ENCODE measurements around the gene GPX2.

Gene GPX2

DNA sequence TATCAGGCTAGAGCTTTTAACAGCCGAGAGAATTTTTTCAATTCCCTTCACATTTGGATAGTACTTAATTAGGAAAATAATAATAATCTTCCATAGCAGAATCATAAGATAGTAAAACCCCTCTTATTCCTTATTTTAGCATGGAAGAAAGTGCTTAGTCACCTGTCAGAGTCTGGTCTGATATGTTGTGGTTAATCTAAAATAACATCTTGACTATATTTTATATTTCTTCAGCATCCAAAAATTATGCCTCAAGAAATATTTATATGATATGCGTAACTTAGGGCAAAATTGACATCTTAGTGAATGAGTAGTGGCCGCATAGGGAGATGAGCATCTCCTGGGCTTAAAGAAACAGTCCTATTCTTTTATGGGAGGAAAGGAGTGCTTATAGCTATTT is 15.5 kb downstream of the GPX2 start:
- TF ChIP-seq, protein P1, sequence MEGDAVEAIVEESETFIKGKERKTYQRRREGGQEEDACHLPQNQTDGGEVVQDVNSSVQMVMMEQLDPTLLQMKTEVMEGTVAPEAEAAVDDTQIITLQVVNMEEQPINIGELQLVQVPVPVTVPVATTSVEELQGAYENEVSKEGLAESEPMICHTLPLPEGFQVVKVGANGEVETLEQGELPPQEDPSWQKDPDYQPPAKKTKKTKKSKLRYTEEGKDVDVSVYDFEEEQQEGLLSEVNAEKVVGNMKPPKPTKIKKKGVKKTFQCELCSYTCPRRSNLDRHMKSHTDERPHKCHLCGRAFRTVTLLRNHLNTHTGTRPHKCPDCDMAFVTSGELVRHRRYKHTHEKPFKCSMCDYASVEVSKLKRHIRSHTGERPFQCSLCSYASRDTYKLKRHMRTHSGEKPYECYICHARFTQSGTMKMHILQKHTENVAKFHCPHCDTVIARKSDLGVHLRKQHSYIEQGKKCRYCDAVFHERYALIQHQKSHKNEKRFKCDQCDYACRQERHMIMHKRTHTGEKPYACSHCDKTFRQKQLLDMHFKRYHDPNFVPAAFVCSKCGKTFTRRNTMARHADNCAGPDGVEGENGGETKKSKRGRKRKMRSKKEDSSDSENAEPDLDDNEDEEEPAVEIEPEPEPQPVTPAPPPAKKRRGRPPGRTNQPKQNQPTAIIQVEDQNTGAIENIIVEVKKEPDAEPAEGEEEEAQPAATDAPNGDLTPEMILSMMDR (IDR thresholded peaks at IDR 0.05): no peak

GRCh38 chr14:64926398-64926995 is 16.0 kb downstream of the GPX2 start:
- TF ChIP-seq, protein P1 (IDR thresholded peaks at IDR 0.05): no peak

DNA sequence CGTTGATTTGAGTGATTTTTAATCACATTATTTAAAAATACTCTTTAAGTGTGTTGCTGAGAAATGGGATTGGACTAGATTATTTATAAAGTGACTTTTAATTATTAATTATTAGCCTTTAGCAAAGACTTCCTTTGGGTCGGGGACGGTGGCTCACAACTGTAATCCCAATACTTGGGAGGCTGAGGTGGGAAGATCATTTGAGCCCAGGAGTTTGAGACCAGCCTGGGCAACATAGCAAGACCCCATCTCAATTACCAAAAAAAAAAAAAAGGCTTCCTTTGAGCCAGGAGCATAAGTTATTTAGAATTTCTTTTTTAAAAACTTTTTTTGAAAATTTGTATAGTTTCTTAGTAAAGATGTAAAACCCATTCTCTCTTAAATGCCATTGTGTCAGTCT is 19.5 kb downstream of the GPX2 start:
- TF ChIP-seq, protein P1 (IDR thresholded peaks at IDR 0.05): no peak

GRCh38 chr14:64920465-64920864 is 22.1 kb downstream of the GPX2 start:
- TF ChIP-seq, protein P1 (IDR thresholded peaks at IDR 0.05): no peak

DNA sequence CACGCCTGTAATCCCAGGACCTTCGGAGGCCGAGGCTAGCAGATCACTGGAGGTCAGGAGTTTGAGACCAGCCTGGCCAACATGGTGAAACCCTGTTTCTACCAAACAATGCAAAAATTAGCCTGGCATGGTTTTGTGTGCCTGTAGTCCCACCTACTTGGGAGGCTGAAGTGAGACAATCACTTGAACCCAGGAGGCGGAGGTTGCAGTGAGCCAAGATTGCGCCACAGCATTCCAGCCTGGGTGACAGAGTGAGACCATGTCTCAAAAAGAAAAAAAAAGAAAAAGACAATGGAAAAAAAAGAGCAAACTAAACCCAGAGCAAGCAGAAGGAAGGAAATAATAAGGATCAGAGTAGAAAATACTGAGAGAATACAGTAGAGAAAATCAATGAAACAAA is 22.9 kb downstream of the GPX2 start:
- TF ChIP-seq, protein P1 (IDR thresholded peaks at IDR 0.05): no peak

DNA sequence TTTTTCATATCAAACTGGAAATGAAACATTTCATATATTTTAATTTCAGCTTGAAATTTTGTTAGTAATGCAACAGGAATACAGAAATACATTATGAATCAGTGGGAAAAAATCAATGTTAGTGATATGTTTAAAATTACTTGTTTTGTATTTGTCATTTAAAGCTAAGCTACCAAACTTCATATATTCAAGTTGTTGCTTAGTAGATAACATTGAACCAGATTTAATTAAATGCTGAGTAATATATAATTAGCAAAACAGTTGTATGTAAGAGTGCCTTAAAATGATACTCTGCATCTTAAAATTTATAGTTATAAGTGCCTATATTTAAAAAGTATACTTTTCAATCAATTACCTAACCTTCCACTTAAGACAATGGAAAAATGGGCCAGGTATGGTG is 23.3 kb downstream of the GPX2 start:
- TF ChIP-seq, protein P1 (IDR thresholded peaks at IDR 0.05): no peak

DNA sequence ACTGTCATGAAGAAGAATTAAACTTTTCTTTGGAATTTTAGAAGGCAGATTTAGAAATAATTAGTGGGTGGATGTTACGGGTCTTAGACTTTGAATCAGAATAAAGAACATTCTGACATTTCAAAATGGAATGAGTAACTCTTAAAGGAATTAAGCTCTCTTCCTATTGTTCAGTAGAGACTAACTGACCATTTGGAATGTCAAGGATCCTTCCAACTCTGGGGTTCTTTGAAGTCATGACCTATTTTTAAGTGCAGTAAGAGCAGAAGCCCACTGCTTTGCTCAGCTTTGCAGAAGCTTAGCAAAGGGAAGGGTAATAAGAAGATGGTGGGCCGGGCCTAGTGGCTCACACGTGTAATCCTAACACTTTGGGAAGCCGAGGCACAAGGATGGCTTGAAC is 24.3 kb downstream of the GPX2 start:
- TF ChIP-seq, protein P1 (IDR thresholded peaks at IDR 0.05): no peak

DNA sequence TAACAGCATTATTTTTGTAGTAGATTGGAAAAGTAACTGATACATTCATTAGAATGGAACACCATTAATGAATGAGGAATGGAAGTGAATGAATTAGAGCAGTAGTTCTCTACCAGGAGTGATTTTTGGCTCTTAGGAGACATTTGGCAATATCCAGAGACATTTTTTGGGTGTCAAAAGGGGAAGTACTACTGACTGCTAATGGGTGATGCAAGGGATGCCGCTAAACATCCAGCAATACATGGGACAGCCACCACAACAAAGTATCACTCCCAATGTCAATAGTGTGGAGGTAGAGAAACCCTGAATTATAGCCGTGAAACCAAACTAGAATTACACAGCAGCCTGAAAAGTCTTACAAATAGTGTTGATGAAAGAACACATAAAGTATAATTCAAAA is 26.7 kb downstream of the GPX2 start:
- TF ChIP-seq, protein P1 (IDR thresholded peaks at IDR 0.05): no peak
